A549 (cell line): ENCODE results near the gene CRYBB1. TPM values are rescaled to one million over a fixed set of nuclear protein-coding genes. Genes with fewer than 3 reads are reported as not detected.

Experiments used
- ATAC-seq, 2 experiments: fragments of 200-7000 bp in 1 of 2; fragments of >200 bp in 1 of 2; cut with Nextera tagmentation in 1 of 2; cut with Tn5 transposase in 1 of 2; 3 replicates each; pipeline versions ENCODE4 v1.8.0 to v1.9.1; 2018 to 2020; ENCODE audit warnings: mild to moderate bottlenecking in 1 of 2, moderate library complexity in 1 of 2
- CTCF ChIA-PET: fragments of 300-600 bp; sonication (Branson Sonifier 250); formaldehyde crosslinking; extraction: SDS; loops from one replicate; lab custom pipeline; 2021; ENCODE audit warnings: antibody characterized with exemption, inconsistent platforms; lab: Yijun Ruan, JAX
- POLR2A ChIA-PET: fragments of 350-600 bp; formaldehyde crosslinking; extraction: SDS; loops from one replicate; lab custom pipeline; 2021; ENCODE audit warnings: antibody characterized with exemption, inconsistent platforms; lab: Yijun Ruan, JAX
- DNase-seq, 2 experiments: peaks; one replicate each; pipeline versions ENCODE4 v3.0.0 to v3.0.0-alpha.2; 2011 to 2016; ENCODE audit warnings: low read depth in 1 of 2, low spot score in 1 of 2
- FAIRE-seq: peaks from 2 replicates; lab custom pipeline; 2011; peaks lifted over from hg19 to GRCh38; lab: Jason Lieb, UNC
- H3K27ac ChIP-seq, 2 experiments: fragments of >200 bp; sonication (Bioruptor Twin); formaldehyde crosslinking; 3 replicates each; pipeline ENCODE4 v1.5.1; 2016 to 2017
- H3K4me1 ChIP-seq: fragments of >200 bp; sonication (Bioruptor Twin); formaldehyde crosslinking; 3 replicates; pipeline ENCODE4 v1.6.1; 2016
- H3K4me2 ChIP-seq: fragments of >200 bp; sonication (Bioruptor Twin); formaldehyde crosslinking; 3 replicates; pipeline ENCODE4 v1.6.1; 2016
- H3K4me3 ChIP-seq: fragments of >200 bp; sonication (Bioruptor Twin); formaldehyde crosslinking; 3 replicates; pipeline ENCODE4 v1.5.1; 2016
- H3K9me3 ChIP-seq: fragments of >200 bp; sonication (Bioruptor Twin); formaldehyde crosslinking; 3 replicates; pipeline ENCODE4 v1.6.1; 2016
- BHLHE40 ChIP-seq: IDR thresholded peaks from 2 replicates; pipeline ENCODE4 v1.6.1; 2012; ENCODE audit warnings: low read depth, low read length, inconsistent platforms
- CBX2 ChIP-seq: fragments of 200-600 bp; sonication (generic); IDR thresholded peaks from 2 replicates; pipeline ENCODE4 v1.6.1; 2016; ENCODE audit warnings: low read depth, mild to moderate bottlenecking, borderline replicate concordance
- CEBPB ChIP-seq, 2 experiments: fragments of >200 bp in 1 of 2; sonication (Bioruptor Twin) in 1 of 2; formaldehyde crosslinking in 1 of 2; IDR thresholded peaks; 2 replicates each; pipeline ENCODE4 v1.6.1; 2012 to 2016
- CHD2 ChIP-seq: fragments of 150-350 bp; IDR thresholded peaks from 2 replicates; pipeline ENCODE4 v1.6.1; 2014; ENCODE audit warnings: low read length; ENCODE audit not compliant: partially characterized antibody
- CTCF ChIP-seq: fragments of >200 bp; sonication (Bioruptor Twin); formaldehyde crosslinking; IDR thresholded peaks from 3 replicates; pipeline ENCODE4 v1.5.1; 2016
- EHF ChIP-seq: fragments of 250-450 bp; sonication (Bioruptor Pico); IDR thresholded peaks from 2 replicates; pipeline ENCODE4 v1.5.0; 2020; ENCODE audit warnings: mild to moderate bottlenecking
- FOSB ChIP-seq: fragments of 250-450 bp; sonication (Bioruptor Pico); IDR thresholded peaks from 2 replicates; pipeline ENCODE4 v1.5.0; 2020; ENCODE audit warnings: mild to moderate bottlenecking, moderate library complexity
- FOXS1 ChIP-seq: fragments of 250-450 bp; sonication (Bioruptor Pico); IDR thresholded peaks from 2 replicates; pipeline ENCODE4 v1.5.0; 2020; ENCODE audit warnings: mild to moderate bottlenecking, moderate library complexity
- GATA3 ChIP-seq: IDR thresholded peaks from 2 replicates; pipeline ENCODE4 v1.6.1; 2012; ENCODE audit warnings: borderline replicate concordance
- HDAC2 ChIP-seq: fragments of 200-600 bp; sonication (generic); IDR thresholded peaks from 2 replicates; pipeline ENCODE4 v1.6.1; 2016
- HOXA7 ChIP-seq: fragments of 250-450 bp; sonication (Bioruptor Pico); IDR thresholded peaks from 2 replicates; pipeline ENCODE4 v1.5.0; 2020; ENCODE audit warnings: mild to moderate bottlenecking, moderate library complexity
- HOXB13 ChIP-seq: fragments of 250-450 bp; sonication (Bioruptor Pico); IDR thresholded peaks from 2 replicates; pipeline ENCODE4 v1.5.0; 2020; ENCODE audit warnings: low read depth, mild to moderate bottlenecking, moderate library complexity
- HOXB5 ChIP-seq: fragments of 250-450 bp; sonication (Bioruptor Pico); IDR thresholded peaks from 2 replicates; pipeline ENCODE4 v1.5.0; 2020; ENCODE audit warnings: mild to moderate bottlenecking, moderate library complexity
- MAFK ChIP-seq: fragments of 450-650 bp; IDR thresholded peaks from 2 replicates; pipeline ENCODE4 v1.6.1; 2014; ENCODE audit not compliant: partially characterized antibody
- MAX ChIP-seq: IDR thresholded peaks from 2 replicates; pipeline ENCODE4 v1.6.1; 2012
- MAZ ChIP-seq: fragments of 150-350 bp; IDR thresholded peaks from 2 replicates; pipeline ENCODE4 v1.6.1; 2014; ENCODE audit warnings: antibody characterized with exemption, low read depth, low read length, borderline replicate concordance
- NFE2L2 ChIP-seq: fragments of 150-350 bp; conservative IDR thresholded peaks from 2 replicates; pipeline ENCODE4 v1.6.1; 2014; ENCODE audit warnings: low read length
- NR3C1 ChIP-seq: fragments of >200 bp; sonication (Bioruptor Twin); formaldehyde crosslinking; IDR thresholded peaks from 3 replicates; pipeline ENCODE4 v1.6.1; 2017
- PHF8 ChIP-seq: fragments of 200-600 bp; sonication (generic); IDR thresholded peaks from 2 replicates; pipeline ENCODE4 v1.6.1; 2016; ENCODE audit warnings: low read depth, mild to moderate bottlenecking, antibody characterized with exemption, moderate library complexity, borderline replicate concordance
- RARB ChIP-seq: fragments of 250-450 bp; sonication (Bioruptor Pico); IDR thresholded peaks from 2 replicates; pipeline ENCODE4 v1.8.0; 2021; ENCODE audit warnings: mild to moderate bottlenecking, moderate library complexity
- TP53 ChIP-seq: fragments of 250-450 bp; sonication (Bioruptor Pico); IDR thresholded peaks from 2 replicates; pipeline ENCODE4 v1.5.0; 2021; ENCODE audit warnings: mild to moderate bottlenecking, moderate library complexity
- ZC3H11A ChIP-seq: fragments of 450-650 bp; IDR thresholded peaks from 2 replicates; pipeline ENCODE4 v1.6.1; 2014; ENCODE audit warnings: antibody characterized with exemption, mild to moderate bottlenecking
- ZNF302 ChIP-seq: fragments of 250-450 bp; sonication (Bioruptor Pico); IDR thresholded peaks from 2 replicates; pipeline ENCODE4 v1.9.0; 2021; ENCODE audit warnings: inconsistent platforms, mild to moderate bottlenecking, moderate library complexity
- WGBS: methylation state at CpG from one replicate; pipeline ENCODE4 v1.1.6; 2017; ENCODE audit errors: missing lambda C conversion rate; 5-methylcytosine and 5-hydroxymethylcytosine counted together
- polyA plus RNA-seq, 4 experiments: library from polyadenylated mRNA; depleted of rRNA in 3 of 4; stranded (reverse); fragments of >200 nt; fragmentation: RNase III in 1 of 4; extraction: RNeasy Plus Mini Kit Qiagen cat#74134 plus additional on column Dnase treatment in 1 of 4; gene quantifications; 2 replicates in 3 of 4; 3 replicates in 1 of 4; pipeline ENCODE4 v1.2.3, GENCODE V29; 2011 to 2017
- TF ChIP-seq, protein P1 (sequence below): fragments of 450-650 bp; IDR thresholded peaks from 2 replicates; pipeline ENCODE4 v1.6.1; 2014; ENCODE audit warnings: antibody characterized with exemption
- TF ChIP-seq, protein P2 (sequence below): fragments of 250-450 bp; sonication (Bioruptor Pico); IDR thresholded peaks from 2 replicates; pipeline ENCODE4 v1.5.0; 2020; ENCODE audit warnings: low read depth, mild to moderate bottlenecking, moderate library complexity
- TF ChIP-seq, protein P3 (sequence below): fragments of 200-600 bp; sonication (generic); IDR thresholded peaks from 2 replicates; pipeline ENCODE4 v1.6.1; 2016; ENCODE audit warnings: antibody characterized with exemption, mild to moderate bottlenecking, moderate library complexity

The CRYBB1 gene
- polyA plus RNA-seq, 2 of the 4 experiments (the other 2 are of a cell fraction), result not detected

DNA sequence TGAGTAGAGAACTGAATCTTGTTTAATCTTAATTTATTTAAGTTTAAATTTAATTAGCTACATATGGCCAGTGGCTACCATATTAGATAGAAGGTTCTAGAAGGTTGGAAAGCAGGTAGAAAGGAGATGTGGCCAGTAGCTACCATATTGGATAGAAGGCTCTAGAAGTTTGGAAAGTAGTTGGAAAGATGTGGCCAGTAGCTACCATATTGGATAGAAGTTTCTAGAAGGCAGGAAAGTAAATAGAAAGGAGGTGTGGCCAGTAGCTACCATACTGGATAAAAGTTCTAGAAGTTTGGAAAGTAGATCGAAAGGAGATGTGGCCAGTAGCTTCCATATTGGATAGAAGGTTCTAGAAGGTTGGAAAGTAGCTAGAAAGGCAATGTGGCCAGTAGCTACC, 6.2 kb upstream of the CRYBB1 start:
- ChIA-PET CTCF (interaction anchor here (0.5 to 1.0 kb wide), 4 partner anchors 51 to 925 kb away, joined by 3 to 4 read pairs (median 3); no protein-coding TSS in a partner anchor), POLR2A (no interaction called here)
- no peak for DNase-seq
- ATAC-seq, result no peak
- no peak for FAIRE-seq
- TF ChIP-seq MAX (no peak), BHLHE40 (no peak), TP53 (CRISPR knock-in tag) (no peak), EHF (CRISPR knock-in tag) (no peak), PHF8 (no peak), FOSB (CRISPR knock-in tag) (no peak), NFE2L2 (no peak), HOXB13 (CRISPR knock-in tag) (no peak), CEBPB (IDR thresholded peaks at IDR 0.05) (no peak), GATA3 (no peak), HDAC2 (no peak), NR3C1 (no peak), ZC3H11A (no peak), HOXA7 (CRISPR knock-in tag) (no peak), CTCF (no peak)
- TF ChIP-seq, protein P1, sequence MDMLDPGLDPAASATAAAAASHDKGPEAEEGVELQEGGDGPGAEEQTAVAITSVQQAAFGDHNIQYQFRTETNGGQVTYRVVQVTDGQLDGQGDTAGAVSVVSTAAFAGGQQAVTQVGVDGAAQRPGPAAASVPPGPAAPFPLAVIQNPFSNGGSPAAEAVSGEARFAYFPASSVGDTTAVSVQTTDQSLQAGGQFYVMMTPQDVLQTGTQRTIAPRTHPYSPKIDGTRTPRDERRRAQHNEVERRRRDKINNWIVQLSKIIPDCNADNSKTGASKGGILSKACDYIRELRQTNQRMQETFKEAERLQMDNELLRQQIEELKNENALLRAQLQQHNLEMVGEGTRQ, result no peak
- TF ChIP-seq, protein P2, sequence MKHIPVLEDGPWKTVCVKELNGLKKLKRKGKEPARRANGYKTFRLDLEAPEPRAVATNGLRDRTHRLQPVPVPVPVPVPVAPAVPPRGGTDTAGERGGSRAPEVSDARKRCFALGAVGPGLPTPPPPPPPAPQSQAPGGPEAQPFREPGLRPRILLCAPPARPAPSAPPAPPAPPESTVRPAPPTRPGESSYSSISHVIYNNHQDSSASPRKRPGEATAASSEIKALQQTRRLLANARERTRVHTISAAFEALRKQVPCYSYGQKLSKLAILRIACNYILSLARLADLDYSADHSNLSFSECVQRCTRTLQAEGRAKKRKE, result no peak
- H3K4me2 ChIP-seq, result no peak overlapping the region
- no peak overlapping the region for H3K27ac ChIP-seq
- H3K4me1 ChIP-seq, result no peaks in the 10 kb centered on the region
- H3K9me3 ChIP-seq, result no peaks in the 10 kb centered on the region
- 48% methylated on average over 1 of the region's 1 CpG for WGBS
- H3K4me3 ChIP-seq, result no peak overlapping the region

- FAIRE-seq, result no peak
- no peak for ATAC-seq
- CTCF ChIA-PET, result no interaction called here
Observed at GRCh38 chr22:26621663-26622062, 3.8 kb upstream of the CRYBB1 start, which contains the start of gene CRYBA4. CRYBA4 (plus strand) TSS chr22:26621963; CDS start chr22:26622597, 634 bp downstream.

GRCh38 chr22:26620197-26620596, 2.4 kb upstream of the CRYBB1 start:
- no peaks in the 10 kb centered on the region for H3K9me3 ChIP-seq
- DNase-seq, result no peak
- no peaks in the 10 kb centered on the region for H3K4me1 ChIP-seq
- WGBS, result 82% methylated on average over 2 of the region's 2 CpGs
- no peak for ATAC-seq
- ChIA-PET POLR2A (no interaction called here), CTCF (no interaction called here)
- no peak overlapping the region for H3K27ac ChIP-seq
- no peak overlapping the region for H3K4me2 ChIP-seq
- H3K4me3 ChIP-seq, result no peak overlapping the region
- FAIRE-seq, result no peak
- TF ChIP-seq ZNF302 (no peak), MAX (no peak), EHF (CRISPR knock-in tag) (no peak), MAFK (no peak), MAZ (no peak), FOXS1 (no peak), HOXB5 (CRISPR knock-in tag) (no peak), RARB (no peak)
- TF ChIP-seq, protein P3, sequence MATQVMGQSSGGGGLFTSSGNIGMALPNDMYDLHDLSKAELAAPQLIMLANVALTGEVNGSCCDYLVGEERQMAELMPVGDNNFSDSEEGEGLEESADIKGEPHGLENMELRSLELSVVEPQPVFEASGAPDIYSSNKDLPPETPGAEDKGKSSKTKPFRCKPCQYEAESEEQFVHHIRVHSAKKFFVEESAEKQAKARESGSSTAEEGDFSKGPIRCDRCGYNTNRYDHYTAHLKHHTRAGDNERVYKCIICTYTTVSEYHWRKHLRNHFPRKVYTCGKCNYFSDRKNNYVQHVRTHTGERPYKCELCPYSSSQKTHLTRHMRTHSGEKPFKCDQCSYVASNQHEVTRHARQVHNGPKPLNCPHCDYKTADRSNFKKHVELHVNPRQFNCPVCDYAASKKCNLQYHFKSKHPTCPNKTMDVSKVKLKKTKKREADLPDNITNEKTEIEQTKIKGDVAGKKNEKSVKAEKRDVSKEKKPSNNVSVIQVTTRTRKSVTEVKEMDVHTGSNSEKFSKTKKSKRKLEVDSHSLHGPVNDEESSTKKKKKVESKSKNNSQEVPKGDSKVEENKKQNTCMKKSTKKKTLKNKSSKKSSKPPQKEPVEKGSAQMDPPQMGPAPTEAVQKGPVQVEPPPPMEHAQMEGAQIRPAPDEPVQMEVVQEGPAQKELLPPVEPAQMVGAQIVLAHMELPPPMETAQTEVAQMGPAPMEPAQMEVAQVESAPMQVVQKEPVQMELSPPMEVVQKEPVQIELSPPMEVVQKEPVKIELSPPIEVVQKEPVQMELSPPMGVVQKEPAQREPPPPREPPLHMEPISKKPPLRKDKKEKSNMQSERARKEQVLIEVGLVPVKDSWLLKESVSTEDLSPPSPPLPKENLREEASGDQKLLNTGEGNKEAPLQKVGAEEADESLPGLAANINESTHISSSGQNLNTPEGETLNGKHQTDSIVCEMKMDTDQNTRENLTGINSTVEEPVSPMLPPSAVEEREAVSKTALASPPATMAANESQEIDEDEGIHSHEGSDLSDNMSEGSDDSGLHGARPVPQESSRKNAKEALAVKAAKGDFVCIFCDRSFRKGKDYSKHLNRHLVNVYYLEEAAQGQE, result no peak

More at GRCh38 chr22:26621663-26622062, 3.8 kb upstream of the CRYBB1 start, which contains the start of gene CRYBA4:
- no peak for DNase-seq
- H3K4me2 ChIP-seq, result no peak within 1 kb of the TSS
- no peak within 1 kb of the TSS for H3K27ac ChIP-seq
- TF ChIP-seq CHD2 (no peak), CBX2 (no peak), GATA3 (no peak)
- TF ChIP-seq, protein P2, result no peak
- POLR2A ChIA-PET, result no interaction called here
- no peaks in the 10 kb centered on the region for H3K4me1 ChIP-seq
- WGBS, result 60% methylated on average over 7 of the region's 7 CpGs
- H3K9me3 ChIP-seq, result no peaks in the 10 kb centered on the region
- H3K4me3 ChIP-seq, result no peak within 1 kb of the TSS
